ENCODE data around the gene PIK3C2G. TPM values are rescaled to one million over a fixed set of nuclear protein-coding genes. Genes with fewer than 3 reads are reported as not detected.

PIK3C2G gene
- total RNA-seq, 1 experiment from 2014 or later = not detected

DNA sequence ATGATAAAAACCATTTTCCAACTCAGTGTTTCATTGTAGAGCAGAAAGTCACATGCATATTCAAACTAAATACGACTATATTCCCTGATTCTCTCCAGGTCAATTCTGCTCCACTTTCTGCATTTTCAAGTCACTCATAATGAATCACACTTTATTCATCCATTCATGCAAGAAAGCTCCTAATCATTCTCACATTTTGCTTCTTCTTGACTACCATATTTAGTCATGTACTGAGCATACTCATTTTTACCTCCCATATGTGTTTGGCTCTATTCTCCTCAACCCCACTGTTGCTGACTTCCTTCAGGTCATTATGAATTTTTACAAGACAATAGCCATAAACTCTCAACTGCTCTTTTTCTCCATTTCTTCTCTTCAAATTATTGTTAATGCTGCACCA lies 43.4 kb upstream of the PIK3C2G start:
- Histone ChIP-seq H3K4me3 (replicated peaks in 1 of 2; ENCODE audit: low read depth in 1 of 2, low read length in 2 of 2) (no peak overlapping the region), H3K9me2 (ENCODE audit: insufficient read depth) (no peaks in the 10 kb centered on the region), H2AFZ (ENCODE audit: low read depth, low read length, poor library complexity, severe bottlenecking) (no peak overlapping the region), H3K36me3 (ENCODE audit: control insufficient read depth in 1 of 2, insufficient read depth in 2 of 2, low read length in 2 of 2) (no peaks in the 10 kb centered on the region), H3K79me2 (ENCODE audit: insufficient read depth, low read length) (no peaks in the 10 kb centered on the region), H4K20me1 (ENCODE audit: insufficient read depth) (no peaks in the 10 kb centered on the region), H3K27me3 (ENCODE audit: insufficient read depth, low read length) (no peaks in the 10 kb centered on the region), H3K4me1 (ENCODE audit: control insufficient read depth in 1 of 2, insufficient read depth in 2 of 2, low read length in 2 of 2) (no peaks in the 10 kb centered on the region), H3K9me3 (ENCODE audit: control insufficient read depth in 1 of 2, insufficient read depth in 1 of 2, low read depth in 1 of 2, low read length in 2 of 2) (no peaks in the 10 kb centered on the region), H3K9ac (ENCODE audit: low read length) (no peak overlapping the region), H3K4me2 (ENCODE audit: low read length) (no peak overlapping the region), H3K27ac (ENCODE audit: low read depth, low read length) (no peak overlapping the region)
- RAD21 ChIA-PET (ENCODE audit: low non-redundant PET in 1 of 2, low total read pairs in 2 of 2, uncharacterized antibody in 2 of 2, unreplicated experiment in 2 of 2) = no interaction called here
- no peak for TF ChIP-seq JUND (IDR thresholded peaks at IDR 0.05)
- no peak for TF ChIP-seq SRF (IDR thresholded peaks at IDR 0.05; ENCODE audit: low read depth)
- POLR2A ChIA-PET = no interaction called here
- intact Hi-C loops (cut with micrococcal nuclease) = no loop called here
- CTCF ChIA-PET = no interaction called here
- DNase-seq (ENCODE audit: low read depth, low spot score) (no peak), ATAC-seq (no peak)
- no TSS peak for BruUV-seq (replicated peaks)

DNA sequence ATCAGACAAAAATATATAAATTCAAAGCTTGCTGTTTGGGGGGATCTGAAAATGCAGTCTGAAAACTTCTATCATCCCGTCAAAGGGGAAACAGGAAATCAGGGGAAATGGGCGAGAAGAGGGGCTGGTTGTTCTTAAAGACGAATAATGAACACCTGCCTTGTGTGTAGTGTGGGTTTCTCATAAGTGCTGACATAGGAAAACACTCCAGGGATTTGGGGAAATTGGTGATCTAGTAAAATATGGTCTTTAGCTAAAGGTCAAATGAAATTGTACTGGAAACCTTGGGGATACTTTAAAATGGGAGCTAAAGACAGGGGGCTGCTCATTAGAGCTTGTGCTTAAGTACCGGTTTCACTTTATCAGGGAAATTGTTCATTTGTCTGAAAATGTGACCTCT lies 39.6 kb upstream of the PIK3C2G start:
- Histone ChIP-seq H3K36me3 (ENCODE audit: control insufficient read depth in 1 of 2, insufficient read depth in 2 of 2, low read length in 2 of 2) (no peaks in the 10 kb centered on the region), H4K20me1 (ENCODE audit: insufficient read depth) (no peaks in the 10 kb centered on the region), H3K9me3 (ENCODE audit: control insufficient read depth in 1 of 2, insufficient read depth in 1 of 2, low read depth in 1 of 2, low read length in 2 of 2) (no peaks in the 10 kb centered on the region), H3K4me2 (ENCODE audit: low read length) (no peak overlapping the region), H3K9ac (ENCODE audit: low read length) (no peak overlapping the region), H3K9me2 (ENCODE audit: insufficient read depth) (no peaks in the 10 kb centered on the region), H3K27me3 (ENCODE audit: insufficient read depth, low read length) (no peaks in the 10 kb centered on the region), H3K4me3 (replicated peaks in 1 of 2; ENCODE audit: low read depth in 1 of 2, low read length in 2 of 2) (no peak overlapping the region), H3K4me1 (ENCODE audit: control insufficient read depth in 1 of 2, insufficient read depth in 2 of 2, low read length in 2 of 2) (no peaks in the 10 kb centered on the region), H3K27ac (ENCODE audit: low read depth, low read length) (no peak overlapping the region), H3K79me2 (ENCODE audit: insufficient read depth, low read length) (no peaks in the 10 kb centered on the region), H2AFZ (ENCODE audit: low read depth, low read length, poor library complexity, severe bottlenecking) (no peak overlapping the region)
- RAD21 ChIA-PET (ENCODE audit: low non-redundant PET in 1 of 2, low total read pairs in 2 of 2, uncharacterized antibody in 2 of 2, unreplicated experiment in 2 of 2) = no interaction called here
- POLR2A ChIA-PET = no interaction called here
- ATAC-seq (no peak), DNase-seq (ENCODE audit: low read depth, low spot score) (no peak)
- CTCF ChIA-PET = interaction anchor here (1.2 to 1.5 kb wide), 2 partner anchors 29 to 81 kb away, joined by 3 read pairs; no protein-coding TSS in a partner anchor
- no TSS peak for BruUV-seq (replicated peaks)
- no peak for TF ChIP-seq CEBPB (IDR thresholded peaks at IDR 0.05; ENCODE audit: low read depth)
- intact Hi-C loops (cut with micrococcal nuclease) = loop anchor here (5.0 kb wide), 1 partner anchor 64 kb away; no protein-coding TSS in a partner anchor

DNA sequence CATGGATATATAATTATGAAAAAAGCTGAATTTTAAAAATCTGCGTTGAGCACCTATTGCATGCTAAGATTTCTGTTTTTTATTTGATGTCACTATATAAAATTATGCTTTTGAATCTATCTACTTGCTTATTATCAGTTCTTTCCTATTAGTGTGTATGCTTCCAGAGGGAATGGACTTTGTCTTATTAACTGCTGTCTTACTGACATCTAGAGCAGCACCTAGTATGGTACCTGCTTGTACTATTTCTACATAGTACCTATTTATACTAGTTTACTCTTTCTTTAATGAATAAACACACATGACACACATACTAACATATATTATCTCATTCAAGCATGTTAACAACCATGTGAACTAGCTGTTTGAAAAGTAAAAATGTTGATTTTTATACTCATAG lies 38.6 kb upstream of the PIK3C2G start:
- ChIA-PET POLR2A (no interaction called here), CTCF (interaction anchor here (1.0 to 1.5 kb wide), 3 partner anchors 23 to 82 kb away, joined by 3 to 4 read pairs (median 3); no protein-coding TSS in a partner anchor), RAD21 (ENCODE audit: low non-redundant PET in 1 of 2, low total read pairs in 2 of 2, uncharacterized antibody in 2 of 2, unreplicated experiment in 2 of 2) (no interaction called here)
- DNase-seq (ENCODE audit: low read depth, low spot score) (no peak), ATAC-seq (no peak)
- no peaks in the 10 kb centered on the region for H3K36me3 ChIP-seq (ENCODE audit: control insufficient read depth in 1 of 2, insufficient read depth in 2 of 2, low read length in 2 of 2)
- no peak overlapping the region for H2AFZ ChIP-seq (ENCODE audit: low read depth, low read length, poor library complexity, severe bottlenecking)
- H3K27ac ChIP-seq (ENCODE audit: low read depth, low read length) = no peak overlapping the region
- no peaks in the 10 kb centered on the region for H3K9me2 ChIP-seq (ENCODE audit: insufficient read depth)
- H3K4me3 ChIP-seq (replicated peaks in 1 of 2; ENCODE audit: low read depth in 1 of 2, low read length in 2 of 2) = no peak overlapping the region
- H3K9me3 ChIP-seq (ENCODE audit: control insufficient read depth in 1 of 2, insufficient read depth in 1 of 2, low read depth in 1 of 2, low read length in 2 of 2) = no peaks in the 10 kb centered on the region
- no peaks in the 10 kb centered on the region for H4K20me1 ChIP-seq (ENCODE audit: insufficient read depth)
- no peak overlapping the region for H3K9ac ChIP-seq (ENCODE audit: low read length)
- H3K4me1 ChIP-seq (ENCODE audit: control insufficient read depth in 1 of 2, insufficient read depth in 2 of 2, low read length in 2 of 2) = no peaks in the 10 kb centered on the region
- H3K27me3 ChIP-seq (ENCODE audit: insufficient read depth, low read length) = no peaks in the 10 kb centered on the region
- intact Hi-C loops (cut with micrococcal nuclease) = loop anchor here (5.0 kb wide), 1 partner anchor 65 kb away; no protein-coding TSS in a partner anchor
- H3K79me2 ChIP-seq (ENCODE audit: insufficient read depth, low read length) = no peaks in the 10 kb centered on the region
- H3K4me2 ChIP-seq (ENCODE audit: low read length) = no peak overlapping the region
- no TSS peak for BruUV-seq (replicated peaks)
- TF ChIP-seq, protein P1, sequence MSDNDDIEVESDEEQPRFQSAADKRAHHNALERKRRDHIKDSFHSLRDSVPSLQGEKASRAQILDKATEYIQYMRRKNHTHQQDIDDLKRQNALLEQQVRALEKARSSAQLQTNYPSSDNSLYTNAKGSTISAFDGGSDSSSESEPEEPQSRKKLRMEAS (IDR thresholded peaks at IDR 0.05) = no peak
- TF ChIP-seq POLR2A (IDR thresholded peaks at IDR 0.05; ENCODE audit: borderline replicate concordance, extremely low read depth, insufficient read depth, insufficient read length) (no peak), CEBPB (IDR thresholded peaks at IDR 0.05; ENCODE audit: low read depth) (no peak), FOSL1 (IDR thresholded peaks at IDR 0.05; ENCODE audit: low read depth) (no peak), ELF1 (IDR thresholded peaks at IDR 0.05; ENCODE audit: borderline replicate concordance, low read depth) (no peak), CBX3 (IDR thresholded peaks at IDR 0.05; ENCODE audit: low read depth) (no peak), SP1 (IDR thresholded peaks at IDR 0.05; ENCODE audit: low read depth) (no peak), ZNF274 (IDR thresholded peaks at IDR 0.05; ENCODE audit: low read depth, low read length) (no peak), SIN3A (IDR thresholded peaks at IDR 0.05; ENCODE audit: low read depth) (no peak), EZH2 (IDR thresholded peaks at IDR 0.05) (no peak)
- TF ChIP-seq, protein P2, sequence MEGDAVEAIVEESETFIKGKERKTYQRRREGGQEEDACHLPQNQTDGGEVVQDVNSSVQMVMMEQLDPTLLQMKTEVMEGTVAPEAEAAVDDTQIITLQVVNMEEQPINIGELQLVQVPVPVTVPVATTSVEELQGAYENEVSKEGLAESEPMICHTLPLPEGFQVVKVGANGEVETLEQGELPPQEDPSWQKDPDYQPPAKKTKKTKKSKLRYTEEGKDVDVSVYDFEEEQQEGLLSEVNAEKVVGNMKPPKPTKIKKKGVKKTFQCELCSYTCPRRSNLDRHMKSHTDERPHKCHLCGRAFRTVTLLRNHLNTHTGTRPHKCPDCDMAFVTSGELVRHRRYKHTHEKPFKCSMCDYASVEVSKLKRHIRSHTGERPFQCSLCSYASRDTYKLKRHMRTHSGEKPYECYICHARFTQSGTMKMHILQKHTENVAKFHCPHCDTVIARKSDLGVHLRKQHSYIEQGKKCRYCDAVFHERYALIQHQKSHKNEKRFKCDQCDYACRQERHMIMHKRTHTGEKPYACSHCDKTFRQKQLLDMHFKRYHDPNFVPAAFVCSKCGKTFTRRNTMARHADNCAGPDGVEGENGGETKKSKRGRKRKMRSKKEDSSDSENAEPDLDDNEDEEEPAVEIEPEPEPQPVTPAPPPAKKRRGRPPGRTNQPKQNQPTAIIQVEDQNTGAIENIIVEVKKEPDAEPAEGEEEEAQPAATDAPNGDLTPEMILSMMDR (IDR thresholded peaks at IDR 0.05 in 2 of 3, conservative IDR thresholded peaks at IDR 0.05 in 1 of 3; ENCODE audit: borderline replicate concordance in 1 of 3, insufficient read depth in 1 of 3, low read depth in 2 of 3, low read length in 2 of 3) = no peak

All from HCT116 (cell line).